GM10266 (cell line): ENCODE data around the gene MCU.
"Not testable (repeated sequence)": the region's sequence is repeated elsewhere in the genome, so short reads cannot be mapped to it uniquely, and the experiment has no call there.

Source experiments
- DNase-seq: peaks from one replicate; pipeline ENCODE4 v3.0.0; 2012; ENCODE audit errors: extremely low spot score
- TF ChIP-seq, protein P1 (sequence below): IDR thresholded peaks from 2 replicates; pipeline ENCODE4 v1.5.1; 2012; ENCODE audit warnings: mild to moderate bottlenecking, low read depth; ENCODE audit not compliant: control insufficient read depth, insufficient read depth; ENCODE audit errors: missing control alignments

Gene MCU

GRCh38 chr10:72732521-72732920 is 40.6 kb downstream of the MCU start:
- TF ChIP-seq, protein P1, sequence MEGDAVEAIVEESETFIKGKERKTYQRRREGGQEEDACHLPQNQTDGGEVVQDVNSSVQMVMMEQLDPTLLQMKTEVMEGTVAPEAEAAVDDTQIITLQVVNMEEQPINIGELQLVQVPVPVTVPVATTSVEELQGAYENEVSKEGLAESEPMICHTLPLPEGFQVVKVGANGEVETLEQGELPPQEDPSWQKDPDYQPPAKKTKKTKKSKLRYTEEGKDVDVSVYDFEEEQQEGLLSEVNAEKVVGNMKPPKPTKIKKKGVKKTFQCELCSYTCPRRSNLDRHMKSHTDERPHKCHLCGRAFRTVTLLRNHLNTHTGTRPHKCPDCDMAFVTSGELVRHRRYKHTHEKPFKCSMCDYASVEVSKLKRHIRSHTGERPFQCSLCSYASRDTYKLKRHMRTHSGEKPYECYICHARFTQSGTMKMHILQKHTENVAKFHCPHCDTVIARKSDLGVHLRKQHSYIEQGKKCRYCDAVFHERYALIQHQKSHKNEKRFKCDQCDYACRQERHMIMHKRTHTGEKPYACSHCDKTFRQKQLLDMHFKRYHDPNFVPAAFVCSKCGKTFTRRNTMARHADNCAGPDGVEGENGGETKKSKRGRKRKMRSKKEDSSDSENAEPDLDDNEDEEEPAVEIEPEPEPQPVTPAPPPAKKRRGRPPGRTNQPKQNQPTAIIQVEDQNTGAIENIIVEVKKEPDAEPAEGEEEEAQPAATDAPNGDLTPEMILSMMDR = no peak

GRCh38 chr10:72733989-72734388 is 42.0 kb downstream of the MCU start:
- DNase-seq = no peak
- TF ChIP-seq, protein P1 = no peak

More at GRCh38 chr10:72732521-72732920, 40.6 kb downstream of the MCU start:
- DNase-seq = no peak

DNA sequence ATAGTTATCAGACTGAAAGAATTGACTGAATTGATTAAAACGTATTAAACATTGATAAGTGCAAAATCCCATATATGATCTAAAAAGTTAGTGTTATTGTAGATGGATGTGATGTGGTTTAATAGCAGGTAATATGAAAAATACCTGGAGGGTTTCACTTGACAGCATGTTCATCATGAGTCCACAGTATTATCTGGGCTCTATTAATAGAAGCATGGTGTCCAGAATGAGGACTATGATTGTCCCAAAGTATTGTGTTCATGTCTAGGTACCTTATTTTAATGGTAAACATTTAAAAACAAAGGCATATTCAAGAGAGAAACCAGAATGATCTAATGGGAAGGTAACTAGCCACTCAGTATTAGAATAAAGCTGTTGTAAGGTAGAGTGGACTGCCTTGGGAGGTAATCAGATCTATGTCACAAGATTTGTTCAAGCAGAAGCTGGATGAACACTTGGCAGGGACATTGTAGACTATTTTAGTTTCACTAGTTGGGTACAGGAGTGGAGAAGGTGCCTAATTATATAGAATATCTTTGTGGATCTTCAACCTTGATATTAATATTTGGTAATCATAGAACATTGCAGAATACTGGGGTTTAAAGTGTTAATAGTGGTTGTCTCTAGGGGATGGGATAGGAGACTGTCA is 43.5 kb downstream of the MCU start:
- TF ChIP-seq, protein P1 = no peak
- DNase-seq = no peak

DNA sequence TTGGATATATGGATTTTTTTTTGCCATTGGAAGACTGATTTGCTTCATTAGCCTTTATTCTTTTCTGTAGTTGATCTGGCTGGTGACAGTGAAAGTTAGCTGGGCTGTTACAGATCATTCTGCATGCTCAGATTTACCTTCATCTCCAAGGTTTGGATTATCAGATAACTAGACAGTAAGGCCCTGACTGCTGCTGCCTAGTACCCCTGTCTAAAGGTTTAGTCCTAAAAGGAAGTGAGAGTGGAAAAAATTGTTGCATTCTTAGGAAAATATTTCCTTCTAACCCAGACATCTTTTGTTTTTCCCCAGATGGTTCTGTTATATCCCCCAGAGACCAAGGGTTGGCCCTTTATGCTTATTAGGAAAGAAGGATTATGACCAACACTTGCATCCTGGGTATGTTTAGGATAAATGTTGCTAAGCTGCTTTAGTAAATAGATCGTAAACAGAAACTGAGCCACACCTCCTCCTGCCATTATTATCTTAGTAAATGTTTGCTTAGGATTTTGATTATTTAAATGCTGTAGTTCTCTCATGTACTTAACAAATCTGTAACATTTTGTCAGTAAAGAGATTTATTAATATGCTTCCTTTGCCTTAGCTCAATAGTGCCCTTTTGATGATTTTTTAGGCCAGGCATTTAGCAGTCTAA is 44.4 kb downstream of the MCU start:
- TF ChIP-seq, protein P1 = no peak
- no peak for DNase-seq

DNA sequence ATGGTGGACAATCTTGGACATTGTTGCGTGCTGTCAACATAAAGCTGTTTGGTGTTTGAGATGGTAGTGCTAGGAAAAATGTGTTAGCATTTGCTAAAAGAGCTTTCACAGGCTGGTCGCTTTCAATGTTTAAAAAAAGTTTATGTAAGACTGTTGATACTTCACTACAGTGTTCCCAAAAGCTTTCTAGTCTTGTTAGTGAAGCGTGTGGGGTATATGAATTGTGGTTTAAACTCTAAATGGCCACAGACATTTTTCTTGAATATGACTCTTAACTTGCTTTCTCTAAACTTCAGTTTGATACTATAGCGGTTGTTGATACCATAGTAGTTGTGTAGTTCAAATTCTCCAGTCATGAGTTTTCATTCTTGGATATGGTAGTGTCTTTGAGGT is 44.9 kb downstream of the MCU start:
- no peak for DNase-seq
- TF ChIP-seq, protein P1 = no peak

DNA sequence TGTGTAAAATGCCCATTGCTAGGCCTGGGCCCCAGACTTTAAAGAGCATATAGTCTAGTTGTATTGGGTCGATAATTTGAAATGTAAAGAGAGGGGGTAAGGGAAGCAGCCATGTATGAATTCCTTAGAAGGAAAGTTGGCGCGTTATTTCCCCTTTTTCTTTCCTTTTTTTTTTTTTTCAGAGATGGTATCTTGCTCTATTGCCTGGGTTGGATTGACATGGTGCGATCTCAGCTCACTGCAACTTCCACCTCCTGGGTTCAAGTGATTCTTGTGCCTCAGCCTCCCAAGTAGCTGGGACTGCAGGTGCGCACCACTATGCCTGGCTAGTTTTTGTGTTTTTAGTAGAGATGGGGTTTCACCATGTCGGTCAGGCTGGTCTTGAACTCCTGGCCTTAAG is 45.4 kb downstream of the MCU start:
- DNase-seq = not testable (repeated sequence)

DNA sequence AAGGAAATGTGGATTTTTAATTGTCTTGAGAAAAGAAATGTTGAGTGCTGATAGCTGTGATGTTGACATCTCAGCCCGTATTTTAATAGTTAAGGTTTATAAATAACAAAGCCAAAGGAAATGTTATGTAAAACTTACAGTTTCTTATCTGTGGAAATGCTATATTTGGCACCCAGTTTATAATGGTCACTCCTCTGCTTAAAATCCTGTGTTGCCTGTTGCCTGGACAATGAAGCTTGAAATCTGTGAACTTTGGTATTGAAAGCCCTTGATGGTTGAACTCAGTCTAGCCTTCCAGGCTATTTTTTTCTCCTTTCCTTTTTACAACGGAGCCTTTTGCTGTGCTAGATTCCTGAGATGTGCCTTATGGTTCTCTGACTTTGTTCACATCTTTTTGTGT is 46.5 kb downstream of the MCU start:
- no peak for DNase-seq
- TF ChIP-seq, protein P1 = no peak
